G401.6 (cell line): ENCODE results near the gene IQCK.

ENCODE experiments used
- FAIRE-seq: peaks from 2 replicates; lab custom pipeline; 2012; peaks lifted over from hg19 to GRCh38; lab: Jason Lieb, UNC

Gene IQCK

DNA sequence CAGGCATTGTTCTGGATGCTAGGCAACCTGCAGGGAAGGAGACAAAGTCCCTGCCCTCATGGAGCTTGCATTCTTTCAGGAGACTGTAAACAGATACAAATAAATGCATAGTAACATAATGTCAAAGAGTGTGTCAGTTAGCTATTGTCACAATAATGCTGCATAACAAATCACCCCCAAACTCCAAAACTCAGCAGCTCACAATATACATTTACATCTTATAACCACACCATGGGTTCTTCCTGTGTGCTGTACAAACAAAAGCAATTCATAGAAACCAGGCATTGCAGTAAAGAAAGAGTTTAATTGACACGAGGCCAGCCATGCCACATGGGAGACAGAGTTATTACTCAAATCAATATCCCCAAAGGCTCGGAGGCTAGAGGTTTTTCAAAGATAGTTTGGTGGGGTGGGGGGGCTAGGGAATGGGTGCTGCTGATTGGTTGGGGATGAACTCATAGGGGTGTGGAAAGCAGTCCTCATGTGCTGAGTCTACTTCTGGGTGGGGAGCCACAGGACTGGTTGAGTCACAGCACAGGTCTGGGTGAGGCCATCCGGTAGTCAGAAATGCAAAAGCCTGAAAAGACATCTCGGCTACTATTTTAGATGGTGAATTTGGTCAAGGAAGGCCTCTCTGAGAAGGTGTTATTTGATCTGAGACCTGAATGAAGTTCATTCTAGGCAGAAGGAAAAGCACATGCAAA lies 87.5 kb downstream of the IQCK start:
- no peak for FAIRE-seq

DNA sequence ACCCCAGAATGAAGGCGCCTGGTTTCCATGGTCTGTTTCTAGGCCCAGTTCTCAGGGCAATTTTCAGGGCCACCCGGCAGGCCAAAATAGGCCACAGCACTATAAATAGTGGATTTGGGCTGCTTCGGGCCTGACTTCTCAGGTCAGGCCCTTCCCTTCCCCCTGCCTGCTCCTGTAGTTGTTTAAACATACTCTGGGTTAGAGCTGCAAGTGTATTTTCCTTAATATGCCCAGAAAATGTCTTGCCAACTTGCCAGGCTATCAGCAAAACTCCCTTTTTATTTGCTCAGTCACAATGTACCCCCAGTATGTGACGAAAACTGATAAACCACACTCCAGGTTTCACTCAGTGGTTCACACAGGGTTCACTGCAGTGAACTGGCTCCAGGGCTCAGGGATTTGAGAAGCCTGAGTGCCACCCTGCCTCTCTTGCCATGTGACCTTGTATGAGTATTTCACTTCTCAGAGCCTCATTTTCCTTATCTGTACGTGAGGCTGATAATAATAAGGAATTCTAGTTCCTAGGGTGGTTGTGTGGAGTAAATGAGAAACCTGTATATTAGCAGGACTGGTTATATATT lies 90.1 kb downstream of the IQCK start:
- no peak for FAIRE-seq

DNA sequence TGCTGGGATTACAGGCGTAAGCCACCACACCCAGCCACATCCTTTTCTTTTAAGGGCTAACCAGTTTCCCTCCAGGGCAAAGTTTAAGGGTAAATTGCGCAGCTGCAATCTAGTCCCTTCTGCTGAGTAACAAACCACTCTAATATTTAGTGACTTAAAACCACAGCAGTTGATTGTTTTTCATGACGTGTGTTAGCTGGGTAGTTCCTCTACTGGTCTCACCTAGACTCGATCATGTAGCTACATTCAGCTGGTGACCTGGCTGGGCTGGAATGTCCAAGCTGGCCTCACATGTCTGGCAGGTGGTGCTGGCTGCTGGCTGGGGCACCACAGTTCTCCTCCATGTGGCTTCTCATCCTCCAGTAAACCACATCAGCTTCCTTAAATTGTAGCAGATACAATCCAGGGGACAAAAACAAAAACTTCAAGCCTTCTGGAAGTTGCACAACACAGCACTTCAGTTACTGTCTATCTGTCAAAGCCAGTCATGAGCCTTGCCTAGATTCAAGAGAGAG lies 91.1 kb downstream of the IQCK start:
- FAIRE-seq = no peak

DNA sequence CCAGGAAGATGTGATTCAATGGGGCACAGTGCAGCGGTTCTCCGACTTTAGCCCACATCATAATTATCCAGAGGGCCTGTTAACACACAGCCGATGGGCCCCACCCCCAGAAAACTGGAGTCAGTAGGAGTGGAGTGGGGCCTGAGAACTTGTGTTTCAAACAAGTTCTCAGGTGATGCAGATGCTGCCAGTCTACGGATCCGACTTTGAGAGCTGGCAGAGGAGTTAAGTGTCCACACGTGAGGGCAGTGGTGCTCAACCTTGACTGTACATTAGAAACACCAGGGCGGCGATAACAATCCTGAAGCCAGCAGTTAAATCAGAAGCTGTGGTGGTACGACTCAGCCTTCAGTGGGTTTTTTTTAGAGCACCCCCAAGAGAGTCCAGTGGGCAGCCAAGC lies 91.6 kb downstream of the IQCK start:
- no peak for FAIRE-seq

GRCh38 chr16:19810817-19811731 lies 93.0 kb downstream of the IQCK start:
- FAIRE-seq = no peak

DNA sequence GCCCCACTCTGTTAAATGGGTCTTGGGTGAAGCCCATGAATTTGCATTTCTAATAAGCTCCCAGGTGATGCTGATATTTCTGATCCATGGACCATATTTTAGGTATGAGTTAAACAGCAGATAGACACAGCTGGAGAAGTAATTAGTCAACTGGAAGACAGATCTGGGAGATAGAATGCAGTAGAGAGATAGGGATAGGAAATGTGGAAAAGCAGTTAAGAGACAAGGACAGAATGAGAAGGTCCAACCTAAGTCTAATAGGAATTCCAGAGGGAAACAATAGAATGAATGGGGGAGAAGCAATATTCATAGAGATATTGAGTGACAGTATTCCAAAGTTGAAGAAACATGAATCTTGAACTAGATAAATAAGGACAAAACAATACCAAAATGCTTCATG lies 94.9 kb downstream of the IQCK start:
- no peak for FAIRE-seq

- no peak for FAIRE-seq
These were observed 97.3 kb downstream of the IQCK start for GRCh38 chr16:19815418-19815817.

DNA sequence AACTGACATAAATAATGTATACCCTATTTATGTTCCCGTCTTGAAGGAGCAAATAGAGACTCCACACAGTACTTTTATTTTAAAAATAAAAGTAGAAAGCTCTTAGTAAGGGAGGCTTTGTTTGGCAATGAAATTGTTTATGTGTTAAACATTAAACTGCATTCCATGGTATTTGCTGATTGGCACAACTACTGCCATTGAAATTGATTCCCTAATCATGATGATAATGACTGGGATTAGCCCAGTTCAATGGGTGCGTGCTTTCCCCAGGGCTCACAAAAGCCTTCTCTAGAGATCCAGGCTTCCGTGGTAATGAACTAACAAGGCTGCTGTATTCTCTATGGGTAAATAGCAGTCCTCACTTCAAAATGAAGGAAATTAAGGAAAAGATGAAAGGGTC lies 99.1 kb downstream of the IQCK start:
- no peak for FAIRE-seq

DNA sequence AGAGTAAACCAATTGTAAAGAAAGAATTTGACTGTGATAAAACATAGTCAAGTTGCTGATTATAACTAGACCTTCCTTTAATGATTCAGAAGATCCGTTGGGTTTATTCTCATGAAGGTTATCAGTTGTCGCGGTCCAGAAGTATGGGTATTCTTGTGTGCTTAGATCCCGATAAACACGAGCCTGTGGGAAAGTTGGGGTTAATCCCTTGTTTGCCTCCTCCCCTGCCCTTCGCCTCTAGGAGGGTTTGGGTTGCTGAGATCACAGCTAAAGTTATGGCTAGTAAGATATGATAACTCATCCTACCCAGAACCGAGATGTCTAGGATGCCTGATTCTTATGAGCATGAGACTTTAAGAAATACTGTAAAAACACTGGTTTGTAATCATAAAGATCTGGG lies 99.8 kb downstream of the IQCK start:
- FAIRE-seq = no peak

DNA sequence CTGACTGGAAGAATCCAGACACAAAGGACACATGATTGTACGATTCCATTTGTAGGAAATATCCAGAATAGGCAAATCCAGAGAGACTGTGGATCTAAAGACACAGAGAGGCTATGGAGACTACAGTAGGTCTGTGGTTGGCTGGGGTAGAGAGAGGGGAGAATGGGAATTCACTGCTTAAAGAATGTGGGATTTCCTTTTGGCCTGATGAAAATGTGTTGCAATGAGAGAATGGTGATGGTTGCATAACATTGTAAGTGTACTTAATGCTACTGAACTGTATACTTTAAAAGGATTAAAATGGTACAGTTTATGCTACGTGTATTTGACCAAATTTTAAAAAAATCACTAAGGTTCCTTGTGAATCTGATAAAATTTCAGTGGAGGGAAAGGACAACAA lies 104.5 kb downstream of the IQCK start:
- no peak for FAIRE-seq

GRCh38 chr16:19823322-19823721 lies 105.3 kb downstream of the IQCK start:
- no peak for FAIRE-seq

DNA sequence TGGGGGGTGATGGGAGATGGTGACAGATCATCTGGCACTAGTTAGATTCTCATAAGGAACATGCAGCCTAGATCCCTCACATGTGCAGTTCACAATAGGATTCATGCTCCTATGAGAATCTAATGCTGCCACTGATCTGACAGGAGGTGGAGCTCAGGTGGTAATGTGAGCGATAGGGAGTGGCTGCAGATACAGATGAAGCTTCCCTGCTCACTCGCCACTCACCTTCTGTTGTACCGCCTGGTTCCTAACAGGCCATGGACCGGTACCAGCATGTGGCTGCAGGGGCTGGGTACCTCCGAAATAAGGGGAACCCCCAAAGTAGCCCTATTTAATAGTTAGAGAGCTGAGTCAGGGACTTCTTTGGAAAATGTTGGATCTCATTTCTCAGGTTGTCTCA lies 106.1 kb downstream of the IQCK start:
- FAIRE-seq = no peak

GRCh38 chr16:19829844-19830692 lies 112.0 kb downstream of the IQCK start:
- no peak for FAIRE-seq

DNA sequence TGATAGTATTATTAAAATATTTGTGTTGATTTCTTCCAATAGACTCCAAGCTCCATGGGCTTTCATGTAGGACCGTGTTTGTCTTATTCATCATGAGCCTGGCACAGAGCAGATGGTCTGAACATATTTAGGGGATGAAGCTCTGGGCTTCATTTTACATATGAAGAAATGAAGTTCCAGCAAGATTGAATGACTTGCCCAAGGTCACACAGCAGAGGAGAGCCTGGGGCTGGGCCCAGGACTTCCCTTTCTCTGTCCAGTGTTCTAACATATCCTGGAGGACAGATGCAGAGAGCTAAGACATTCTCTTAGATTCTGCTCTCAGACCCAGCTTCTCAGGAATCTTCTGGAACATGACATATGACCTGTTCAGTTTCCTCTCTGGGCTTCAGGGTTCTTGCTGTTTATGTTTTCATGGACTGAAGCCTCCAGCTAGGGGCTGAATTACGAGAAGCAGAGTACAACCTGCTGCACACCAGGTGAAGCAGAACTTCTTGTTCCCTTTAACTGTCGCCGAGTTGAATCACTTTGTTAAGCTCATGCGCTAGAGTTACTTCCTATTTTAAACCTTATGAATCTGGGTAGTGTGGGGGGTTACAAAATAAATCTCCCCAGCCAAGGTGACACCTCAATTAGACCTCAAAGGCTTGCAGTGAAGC lies 113.0 kb downstream of the IQCK start:
- no peak for FAIRE-seq

DNA sequence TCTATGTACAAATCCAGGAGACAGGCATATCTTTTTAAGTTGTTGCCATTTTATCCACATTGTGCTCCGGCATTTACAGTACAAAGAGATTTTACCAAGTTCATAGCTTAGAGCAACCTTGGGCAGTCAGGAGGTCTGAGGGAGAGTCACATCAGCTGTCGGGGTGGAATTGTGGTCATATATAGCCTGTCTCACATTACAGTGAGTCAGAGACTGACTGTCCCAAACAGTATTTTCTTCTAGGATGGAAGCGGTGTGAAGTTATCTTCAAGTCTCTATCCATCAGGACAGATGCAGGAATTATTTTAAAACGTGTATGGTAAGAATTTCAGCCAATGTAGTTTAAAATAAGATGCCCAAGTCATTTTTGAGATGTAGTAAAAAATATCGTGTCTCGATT lies 113.6 kb downstream of the IQCK start:
- no peak for FAIRE-seq

GRCh38 chr16:19833176-19833575 lies 115.1 kb downstream of the IQCK start:
- no peak for FAIRE-seq

DNA sequence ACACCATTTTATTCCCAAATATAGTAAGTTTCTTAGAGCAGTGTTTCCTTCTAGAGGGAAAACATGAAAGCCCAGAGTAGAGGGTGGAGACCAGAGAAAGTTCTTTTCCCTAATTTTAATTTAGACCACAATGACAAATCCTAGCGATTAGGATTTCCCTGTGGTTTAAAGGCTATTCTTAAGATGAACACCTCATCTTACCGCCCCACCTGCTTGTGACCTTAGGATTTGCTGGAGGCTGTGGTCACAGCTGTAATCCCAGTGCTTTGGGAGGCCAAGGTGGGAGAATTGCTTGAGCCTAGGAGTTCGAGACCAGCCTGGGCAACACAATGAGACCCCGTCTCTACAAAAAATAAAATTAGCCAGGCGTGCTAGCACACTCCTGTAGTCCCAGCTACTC lies 115.5 kb downstream of the IQCK start:
- FAIRE-seq = no peak

DNA sequence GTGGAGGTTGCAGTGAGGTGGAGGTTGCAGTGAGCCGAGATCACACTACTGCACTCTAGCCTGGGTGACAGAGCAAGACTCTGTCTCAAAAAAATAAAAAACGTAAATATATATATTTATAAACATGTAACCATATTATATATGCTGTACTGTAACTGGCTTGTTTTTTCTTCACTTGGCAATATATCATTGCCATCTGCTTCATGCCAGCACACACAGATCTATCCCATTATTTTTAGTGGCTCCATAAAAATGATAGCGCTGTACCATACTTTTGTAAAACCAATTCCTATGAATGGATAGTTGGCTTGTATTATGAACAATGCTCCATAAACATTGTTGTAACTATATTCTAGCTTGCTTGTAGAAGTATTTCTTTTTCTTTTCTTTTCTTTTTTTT lies 117.1 kb downstream of the IQCK start:
- no peak for FAIRE-seq

DNA sequence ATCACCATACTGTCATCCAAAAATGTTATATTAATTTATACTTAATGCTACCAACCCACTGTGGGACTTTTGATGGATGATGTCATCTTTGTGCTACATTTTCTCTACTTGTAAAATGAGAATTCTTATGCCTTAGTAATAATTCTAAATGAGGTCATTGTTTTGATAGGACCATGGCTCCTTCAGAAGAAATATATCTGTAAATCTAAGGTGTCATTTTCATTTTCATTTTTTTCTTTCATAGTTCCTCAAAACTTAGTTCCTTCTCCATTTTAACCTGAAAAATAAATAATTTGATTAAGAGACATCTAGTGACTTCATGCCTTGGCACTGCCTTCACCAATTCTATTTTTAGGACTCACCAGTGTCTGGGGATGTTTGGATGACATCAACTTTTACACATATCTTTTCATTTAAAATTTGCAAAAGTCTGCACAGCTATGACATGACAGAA lies 117.9 kb downstream of the IQCK start:
- FAIRE-seq = no peak

DNA sequence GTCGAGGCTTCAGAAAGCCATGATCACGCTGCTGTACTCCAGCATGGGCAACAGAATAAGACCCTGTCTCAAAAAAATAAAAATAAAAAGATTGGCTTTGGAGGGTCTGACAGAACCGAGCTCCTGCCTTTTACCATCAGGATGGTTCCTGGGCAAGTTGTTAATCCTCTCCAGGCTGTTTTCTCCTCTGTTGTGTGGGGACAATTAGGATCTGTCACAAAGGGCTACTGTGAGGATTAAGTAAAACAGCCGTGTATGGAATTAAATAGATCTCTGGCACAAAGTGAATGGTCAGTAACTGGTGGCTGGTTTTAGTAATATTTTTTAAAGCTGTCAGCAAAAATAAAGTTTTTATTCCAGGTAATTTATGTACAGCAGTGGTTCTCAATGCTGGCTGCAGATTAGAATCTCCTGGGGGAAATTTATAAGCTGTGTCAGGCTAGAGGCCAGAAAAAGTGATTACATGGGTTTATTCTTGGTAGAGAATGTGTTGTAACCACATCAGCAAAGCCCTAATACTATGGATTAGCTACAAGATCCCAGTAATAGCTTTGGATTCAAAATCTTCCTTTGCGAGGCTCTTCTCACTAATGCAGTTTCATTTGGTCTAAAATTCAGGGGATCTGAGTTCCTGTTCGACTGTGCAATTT lies 119.4 kb downstream of the IQCK start:
- no peak for FAIRE-seq
